Neural progenitor cell (in vitro differentiated cells): ENCODE data around the gene KASH5.

ENCODE experiments used
- EZH2phosphoT487 ChIP-seq: fragments of 200-600 bp; sonication (generic); IDR thresholded peaks from 2 replicates; pipeline ENCODE4 v1.6.1; 2017; ENCODE audit warnings: antibody characterized with exemption
- TF ChIP-seq, protein P1 (sequence below): fragments of 200-600 bp; sonication (generic); IDR thresholded peaks from 2 replicates; pipeline ENCODE4 v1.5.1; 2017; ENCODE audit warnings: antibody characterized with exemption, mild to moderate bottlenecking

DNA sequence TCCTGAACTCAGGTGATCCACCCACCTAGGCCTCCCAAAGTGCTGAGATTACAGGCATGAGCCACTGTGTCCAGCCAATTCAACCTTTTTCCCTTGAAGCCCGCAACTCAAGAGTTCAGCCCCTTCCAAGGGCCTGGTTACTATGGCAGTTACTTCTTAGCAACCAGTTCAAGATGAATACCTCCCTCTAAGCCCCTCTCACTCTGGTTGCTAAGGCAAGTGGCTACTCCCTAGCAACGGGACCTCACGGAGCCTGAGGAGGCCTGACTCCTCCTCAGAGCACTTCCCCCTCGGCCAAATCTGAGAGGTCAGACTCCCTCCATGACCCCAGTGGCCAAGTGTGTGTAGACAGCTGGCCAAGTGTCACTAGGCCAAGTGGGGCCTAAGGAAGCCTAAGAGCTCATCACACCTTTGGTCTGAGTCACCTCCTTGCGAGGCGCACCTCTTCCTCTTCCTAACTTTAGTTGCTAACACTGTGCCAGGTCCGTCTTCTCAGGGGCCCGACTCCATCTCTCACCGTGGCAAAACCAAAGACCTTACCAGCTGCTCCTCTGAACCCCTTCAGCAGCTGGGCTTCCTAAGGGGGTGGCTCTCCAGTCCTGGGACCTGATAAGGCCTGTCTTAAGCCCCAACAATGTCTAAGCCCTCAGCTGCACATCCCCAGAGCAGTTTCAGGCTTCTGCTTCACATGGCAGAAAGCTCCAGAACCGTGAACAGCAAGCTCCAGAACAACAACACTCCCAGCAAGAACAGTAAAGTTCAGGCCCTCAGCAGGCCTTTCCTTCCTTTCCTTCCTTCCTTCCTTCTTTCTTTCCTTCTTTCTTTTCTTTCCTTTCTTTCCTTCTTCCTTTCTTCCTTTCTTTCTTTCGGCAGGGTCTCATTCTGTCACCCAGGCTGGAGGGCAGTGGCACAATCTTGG is 43.3 kb upstream of the KASH5 start:
- TF ChIP-seq, protein P1, sequence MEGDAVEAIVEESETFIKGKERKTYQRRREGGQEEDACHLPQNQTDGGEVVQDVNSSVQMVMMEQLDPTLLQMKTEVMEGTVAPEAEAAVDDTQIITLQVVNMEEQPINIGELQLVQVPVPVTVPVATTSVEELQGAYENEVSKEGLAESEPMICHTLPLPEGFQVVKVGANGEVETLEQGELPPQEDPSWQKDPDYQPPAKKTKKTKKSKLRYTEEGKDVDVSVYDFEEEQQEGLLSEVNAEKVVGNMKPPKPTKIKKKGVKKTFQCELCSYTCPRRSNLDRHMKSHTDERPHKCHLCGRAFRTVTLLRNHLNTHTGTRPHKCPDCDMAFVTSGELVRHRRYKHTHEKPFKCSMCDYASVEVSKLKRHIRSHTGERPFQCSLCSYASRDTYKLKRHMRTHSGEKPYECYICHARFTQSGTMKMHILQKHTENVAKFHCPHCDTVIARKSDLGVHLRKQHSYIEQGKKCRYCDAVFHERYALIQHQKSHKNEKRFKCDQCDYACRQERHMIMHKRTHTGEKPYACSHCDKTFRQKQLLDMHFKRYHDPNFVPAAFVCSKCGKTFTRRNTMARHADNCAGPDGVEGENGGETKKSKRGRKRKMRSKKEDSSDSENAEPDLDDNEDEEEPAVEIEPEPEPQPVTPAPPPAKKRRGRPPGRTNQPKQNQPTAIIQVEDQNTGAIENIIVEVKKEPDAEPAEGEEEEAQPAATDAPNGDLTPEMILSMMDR: no peak
- TF ChIP-seq EZH2phosphoT487: no peak
